HEK293 (cell line): ENCODE data around the gene SETD3.

Experiments
- CTCF ChIA-PET: fragments of 350-600 bp; formaldehyde crosslinking; extraction: SDS; loops from one replicate; lab custom pipeline; 2021; ENCODE audit warnings: antibody characterized with exemption; lab: Yijun Ruan, JAX
- POLR2A ChIA-PET: fragments of 300-600 bp; formaldehyde crosslinking; extraction: SDS; loops from one replicate; lab custom pipeline; 2020; ENCODE audit warnings: antibody characterized with exemption, inconsistent platforms; lab: Yijun Ruan, JAX
- H3K27ac ChIP-seq: fragments of 200-500 bp; sonication (Bioruptor generic); 2 replicates; pipeline ENCODE4 v1.5.1; 2014; ENCODE audit warnings: low read depth, low read length, control low read depth, inconsistent platforms; ENCODE audit errors: extremely low read depth
- H3K36me3 ChIP-seq, 2 experiments: fragments of 200-500 bp in 1 of 2; sonication (Bioruptor generic) in 1 of 2; 1 replicate in 1 of 2; 2 replicates in 1 of 2; pipeline ENCODE4 v1.5.1; 2014 to 2017; ENCODE audit warnings: inconsistent platforms in 2 of 2, low read length in 2 of 2; ENCODE audit not compliant: control insufficient read depth in 2 of 2, insufficient read depth in 1 of 2
- H3K4me1 ChIP-seq: fragments of 200-500 bp; sonication (Bioruptor generic); 2 replicates; pipeline ENCODE4 v1.5.1; 2014; ENCODE audit warnings: mild to moderate bottlenecking, low read length, inconsistent platforms; ENCODE audit not compliant: control insufficient read depth, insufficient read depth
- H3K4me3 ChIP-seq: 2 replicates; pipeline ENCODE4 v1.5.1; 2011; ENCODE audit warnings: low read depth, mild to moderate bottlenecking, control low read depth, low read length, moderate library complexity
- H3K9me3 ChIP-seq: fragments of 200-500 bp; sonication (Bioruptor generic); 2 replicates; pipeline ENCODE4 v1.5.1; 2014; ENCODE audit warnings: low read depth, low read length, inconsistent platforms; ENCODE audit not compliant: control insufficient read depth, insufficient read depth
- BCL11B ChIP-seq: fragments of 450-650 bp; formaldehyde crosslinking; IDR thresholded peaks from 2 replicates; pipeline ENCODE4 v1.5.1; 2016; ENCODE audit warnings: low read depth, missing biosample characterization, missing genetic modification characterization
- PRDM1 ChIP-seq: fragments of 450-650 bp; formaldehyde crosslinking; IDR thresholded peaks from 2 replicates; pipeline ENCODE4; 2016; ENCODE audit warnings: missing biosample characterization, missing genetic modification characterization
- REPIN1 ChIP-seq: fragments of 450-650 bp; formaldehyde crosslinking; IDR thresholded peaks from 2 replicates; pipeline ENCODE4 v1.5.1; 2017; ENCODE audit warnings: missing biosample characterization, missing genetic modification characterization, low read depth
- SALL2 ChIP-seq: fragments of 450-650 bp; formaldehyde crosslinking; IDR thresholded peaks from 2 replicates; pipeline ENCODE4 v1.5.0; 2017; ENCODE audit warnings: missing biosample characterization, mild to moderate bottlenecking, missing genetic modification characterization, borderline replicate concordance
- WT1 ChIP-seq: fragments of 450-650 bp; formaldehyde crosslinking; IDR thresholded peaks from 2 replicates; pipeline ENCODE4 v1.5.1; 2016; ENCODE audit warnings: missing biosample characterization, missing genetic modification characterization
- ZNF114 ChIP-seq: fragments of 450-650 bp; formaldehyde crosslinking; IDR thresholded peaks from 2 replicates; pipeline ENCODE4 v1.5.0; 2017; ENCODE audit warnings: missing biosample characterization, missing genetic modification characterization
- ZNF169 ChIP-seq: fragments of 450-650 bp; formaldehyde crosslinking; IDR thresholded peaks from 2 replicates; pipeline ENCODE4 v1.5.1; 2016; ENCODE audit warnings: missing biosample characterization, missing genetic modification characterization
- ZNF248 ChIP-seq: fragments of 450-650 bp; formaldehyde crosslinking; IDR thresholded peaks from 2 replicates; pipeline ENCODE4 v1.5.1; 2017; ENCODE audit warnings: missing biosample characterization, missing genetic modification characterization
- ZNF404 ChIP-seq: fragments of 450-650 bp; formaldehyde crosslinking; IDR thresholded peaks from 2 replicates; pipeline ENCODE4 v1.5.1; 2017; ENCODE audit warnings: missing biosample characterization, missing genetic modification characterization
- ZNF433 ChIP-seq: fragments of 450-650 bp; formaldehyde crosslinking; IDR thresholded peaks from 2 replicates; pipeline ENCODE4 v1.5.1; 2016; ENCODE audit warnings: missing biosample characterization, missing genetic modification characterization, low read depth
- ZNF514 ChIP-seq: fragments of 450-650 bp; formaldehyde crosslinking; IDR thresholded peaks from 2 replicates; pipeline ENCODE4 v1.5.1; 2016; ENCODE audit warnings: missing biosample characterization, missing genetic modification characterization
- ZNF548 ChIP-seq: fragments of 450-650 bp; formaldehyde crosslinking; IDR thresholded peaks from 2 replicates; pipeline ENCODE4 v1.5.1; 2016; ENCODE audit warnings: missing biosample characterization, missing genetic modification characterization
- ZNF623 ChIP-seq: fragments of 450-650 bp; formaldehyde crosslinking; IDR thresholded peaks from 2 replicates; pipeline ENCODE4 v1.5.1; 2016; ENCODE audit warnings: missing biosample characterization, missing genetic modification characterization
- ZNF747 ChIP-seq: fragments of 450-650 bp; formaldehyde crosslinking; IDR thresholded peaks from 2 replicates; pipeline ENCODE4 v1.5.1; 2016; ENCODE audit warnings: missing biosample characterization, missing genetic modification characterization
- ZNF777 ChIP-seq: fragments of 450-650 bp; formaldehyde crosslinking; IDR thresholded peaks from 2 replicates; pipeline ENCODE4 v1.5.1; 2017; ENCODE audit warnings: missing biosample characterization, missing genetic modification characterization, borderline replicate concordance
- ZNF791 ChIP-seq: fragments of 450-650 bp; formaldehyde crosslinking; IDR thresholded peaks from 2 replicates; pipeline ENCODE4 v1.5.1; 2016; ENCODE audit warnings: missing biosample characterization, missing genetic modification characterization
- ZNF843 ChIP-seq: fragments of 450-650 bp; formaldehyde crosslinking; IDR thresholded peaks from 2 replicates; pipeline ENCODE4 v1.5.1; 2016; ENCODE audit warnings: missing biosample characterization, missing genetic modification characterization
- ZSCAN16 ChIP-seq: fragments of 450-650 bp; formaldehyde crosslinking; IDR thresholded peaks from 2 replicates; pipeline ENCODE4 v1.5.1; 2016; ENCODE audit warnings: missing biosample characterization, missing genetic modification characterization
- TF ChIP-seq, protein P1 (sequence below): fragments of 450-650 bp; formaldehyde crosslinking; IDR thresholded peaks from 2 replicates; pipeline ENCODE4 v1.5.1; 2016; ENCODE audit warnings: missing biosample characterization, missing genetic modification characterization
- TF ChIP-seq, protein P2 (sequence below): fragments of 450-650 bp; formaldehyde crosslinking; optimal IDR thresholded peaks from 2 replicates; pipeline ENCODE3; 2016; ENCODE audit warnings: missing biosample characterization, mild to moderate bottlenecking, missing genetic modification characterization
- TF ChIP-seq, protein P3 (sequence below): fragments of 450-650 bp; formaldehyde crosslinking; IDR thresholded peaks from 2 replicates; pipeline ENCODE4 v1.5.1; 2016; ENCODE audit warnings: missing biosample characterization, missing genetic modification characterization
- TF ChIP-seq, protein P4 (sequence below): fragments of 450-650 bp; formaldehyde crosslinking; IDR thresholded peaks from 2 replicates; pipeline ENCODE4 v1.5.1; 2016; ENCODE audit warnings: missing biosample characterization, missing genetic modification characterization
- TF ChIP-seq, protein P5 (sequence below): fragments of 450-650 bp; formaldehyde crosslinking; IDR thresholded peaks from 2 replicates; pipeline ENCODE4 v1.5.1; 2017; ENCODE audit warnings: missing biosample characterization, missing genetic modification characterization

SETD3 gene

DNA sequence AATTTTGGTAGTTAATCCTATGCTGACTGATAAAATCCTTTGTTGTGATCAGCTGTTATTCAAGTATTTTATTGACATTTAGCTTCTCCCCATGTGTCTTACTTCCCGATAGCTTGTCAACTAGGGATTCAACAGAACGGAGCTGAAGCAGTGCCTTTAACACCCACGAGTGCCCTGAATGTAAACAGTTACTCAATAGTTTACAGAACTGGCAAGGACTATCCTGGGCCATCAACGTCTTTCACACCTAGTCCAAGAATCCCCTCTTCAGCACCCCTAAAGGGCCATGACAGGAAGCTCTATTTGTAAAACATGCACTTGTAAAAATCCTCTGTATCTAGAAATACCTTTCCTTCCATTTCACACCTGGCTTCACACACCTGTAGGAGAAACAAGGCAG, 45.3 kb downstream of the SETD3 start:
- TF ChIP-seq BCL11B (tag by site-specific recombination) (no peak), ZNF777 (tag by site-specific recombination) (no peak), ZNF747 (tag by site-specific recombination) (no peak), ZNF248 (no peak), WT1 (tag by site-specific recombination) (no peak), SALL2 (tag by site-specific recombination) (no peak), ZSCAN16 (tag by site-specific recombination) (no peak), ZNF791 (no peak), PRDM1 (tag by site-specific recombination) (no peak), ZNF514 (tag by site-specific recombination) (no peak), ZNF114 (tag by site-specific recombination) (no peak)
- TF ChIP-seq, protein P1, sequence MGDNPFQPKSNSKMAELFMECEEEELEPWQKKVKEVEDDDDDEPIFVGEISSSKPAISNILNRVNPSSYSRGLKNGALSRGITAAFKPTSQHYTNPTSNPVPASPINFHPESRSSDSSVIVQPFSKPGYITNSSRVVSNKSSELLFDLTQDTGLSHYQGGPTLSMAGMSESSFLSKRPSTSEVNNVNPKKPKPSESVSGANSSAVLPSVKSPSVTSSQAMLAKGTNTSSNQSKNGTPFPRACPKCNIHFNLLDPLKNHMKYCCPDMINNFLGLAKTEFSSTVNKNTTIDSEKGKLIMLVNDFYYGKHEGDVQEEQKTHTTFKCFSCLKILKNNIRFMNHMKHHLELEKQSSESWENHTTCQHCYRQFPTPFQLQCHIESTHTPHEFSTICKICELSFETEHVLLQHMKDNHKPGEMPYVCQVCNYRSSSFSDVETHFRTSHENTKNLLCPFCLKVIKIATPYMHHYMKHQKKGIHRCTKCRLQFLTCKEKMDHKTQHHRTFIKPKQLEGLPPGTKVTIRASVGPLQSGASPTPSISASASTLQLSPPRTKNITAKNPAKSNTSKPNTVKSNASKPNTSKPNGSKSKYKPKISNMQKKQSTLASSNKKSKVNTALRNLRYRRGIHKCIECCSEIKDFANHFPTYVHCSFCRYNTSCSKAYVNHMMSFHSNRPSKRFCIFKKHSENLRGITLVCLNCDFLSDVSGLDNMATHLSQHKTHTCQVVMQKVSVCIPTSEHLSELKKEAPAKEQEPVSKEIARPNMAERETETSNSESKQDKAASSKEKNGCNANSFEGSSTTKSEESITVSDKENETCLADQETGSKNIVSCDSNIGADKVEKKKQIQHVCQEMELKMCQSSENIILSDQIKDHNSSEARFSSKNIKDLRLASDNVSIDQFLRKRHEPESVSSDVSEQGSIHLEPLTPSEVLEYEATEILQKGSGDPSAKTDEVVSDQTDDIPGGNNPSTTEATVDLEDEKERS (tag by site-specific recombination): no peak
- POLR2A ChIA-PET: no interaction called here
- Histone ChIP-seq H3K36me3 (peaks cover 3 to 45% of the 10 kb centered on the region in 2 experiments), H3K4me3 (no peak overlapping the region), H3K4me1 (no peaks in the 10 kb centered on the region), H3K27ac (no peak overlapping the region), H3K9me3 (no peaks in the 10 kb centered on the region)
- CTCF ChIA-PET: interaction anchor here (0.7 to 1.0 kb wide), 2 partner anchors 19 to 134 kb away, joined by 4 read pairs; no protein-coding TSS in a partner anchor

DNA sequence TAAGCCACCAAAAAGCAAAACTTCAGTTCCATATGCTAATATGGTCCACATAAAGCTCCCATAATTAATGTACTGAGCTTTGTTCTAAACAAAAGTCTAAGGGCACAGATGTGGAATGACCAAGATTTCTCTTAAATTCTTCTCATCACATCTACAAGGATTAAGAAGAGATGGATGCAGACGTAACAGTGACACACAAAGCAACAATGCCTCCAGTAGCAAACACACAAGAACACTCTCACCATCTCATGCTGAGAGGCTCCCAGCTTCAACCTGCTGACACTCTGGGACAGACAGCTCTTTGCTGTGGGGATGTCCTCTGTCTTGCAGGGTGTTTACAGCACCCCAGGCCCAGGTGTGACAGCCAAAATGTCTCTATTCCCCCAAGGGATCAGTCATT, 48.2 kb downstream of the SETD3 start:
- Histone ChIP-seq H3K4me3 (no peak overlapping the region), H3K36me3 (peaks cover 6 to 49% of the 10 kb centered on the region in 2 experiments; a peak in 2 of 3 replicates), H3K27ac (no peak overlapping the region), H3K9me3 (no peaks in the 10 kb centered on the region), H3K4me1 (no peaks in the 10 kb centered on the region)
- POLR2A ChIA-PET: no interaction called here
- CTCF ChIA-PET: interaction anchor here (1.0 kb wide), 1 partner anchor 17 kb away, joined by 3 read pairs; no protein-coding TSS in a partner anchor
- TF ChIP-seq ZNF843 (tag by site-specific recombination) (no peak), ZNF433 (tag by site-specific recombination) (no peak)
- TF ChIP-seq, all 188 proteins: peak for 0

DNA sequence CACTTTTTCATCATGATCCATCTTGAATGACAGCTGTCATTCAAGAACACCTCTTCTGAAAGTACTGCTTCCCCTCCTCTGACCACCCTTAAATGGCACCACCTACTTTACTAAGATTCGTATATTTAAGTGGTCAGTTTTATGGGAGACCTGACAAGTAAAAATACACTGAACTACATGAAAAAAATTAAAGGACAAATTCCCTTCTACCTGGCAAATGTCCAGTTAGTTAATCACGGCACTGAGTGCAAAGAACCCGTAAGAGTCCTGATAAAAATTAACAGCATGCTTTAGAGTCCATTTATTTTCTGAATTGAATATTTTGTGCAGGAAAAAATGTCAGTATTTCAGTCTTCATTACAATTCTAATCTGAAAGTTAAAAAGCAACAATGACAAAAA, 48.7 kb downstream of the SETD3 start:
- CTCF ChIA-PET: interaction anchor here (0.6 to 1.0 kb wide), 2 partner anchors 14 to 16 kb away, joined by 3 read pairs; no protein-coding TSS in a partner anchor
- Histone ChIP-seq H3K9me3 (no peaks in the 10 kb centered on the region), H3K27ac (no peak overlapping the region), H3K36me3 (peaks cover 6 to 44% of the 10 kb centered on the region in 2 experiments; a peak in 2 of 3 replicates), H3K4me1 (no peaks in the 10 kb centered on the region), H3K4me3 (no peak overlapping the region)
- POLR2A ChIA-PET: no interaction called here
- no peak for TF ChIP-seq ZNF548 (tag by site-specific recombination)
- TF ChIP-seq ZNF404: no peak
- no peak for TF ChIP-seq REPIN1 (tag by site-specific recombination)
- TF ChIP-seq, protein P2, sequence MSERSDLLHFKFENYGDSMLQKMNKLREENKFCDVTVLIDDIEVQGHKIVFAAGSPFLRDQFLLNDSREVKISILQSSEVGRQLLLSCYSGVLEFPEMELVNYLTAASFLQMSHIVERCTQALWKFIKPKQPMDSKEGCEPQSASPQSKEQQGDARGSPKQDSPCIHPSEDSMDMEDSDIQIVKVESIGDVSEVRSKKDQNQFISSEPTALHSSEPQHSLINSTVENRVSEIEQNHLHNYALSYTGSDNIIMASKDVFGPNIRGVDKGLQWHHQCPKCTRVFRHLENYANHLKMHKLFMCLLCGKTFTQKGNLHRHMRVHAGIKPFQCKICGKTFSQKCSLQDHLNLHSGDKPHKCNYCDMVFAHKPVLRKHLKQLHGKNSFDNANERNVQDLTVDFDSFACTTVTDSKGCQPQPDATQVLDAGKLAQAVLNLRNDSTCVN (tag by site-specific recombination): no peak
- TF ChIP-seq ZNF747 (tag by site-specific recombination): no peak
- TF ChIP-seq, protein P3, sequence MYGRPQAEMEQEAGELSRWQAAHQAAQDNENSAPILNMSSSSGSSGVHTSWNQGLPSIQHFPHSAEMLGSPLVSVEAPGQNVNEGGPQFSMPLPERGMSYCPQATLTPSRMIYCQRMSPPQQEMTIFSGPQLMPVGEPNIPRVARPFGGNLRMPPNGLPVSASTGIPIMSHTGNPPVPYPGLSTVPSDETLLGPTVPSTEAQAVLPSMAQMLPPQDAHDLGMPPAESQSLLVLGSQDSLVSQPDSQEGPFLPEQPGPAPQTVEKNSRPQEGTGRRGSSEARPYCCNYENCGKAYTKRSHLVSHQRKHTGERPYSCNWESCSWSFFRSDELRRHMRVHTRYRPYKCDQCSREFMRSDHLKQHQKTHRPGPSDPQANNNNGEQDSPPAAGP: no peak
- no peak for TF ChIP-seq ZNF169 (tag by site-specific recombination)
- TF ChIP-seq, protein P4, sequence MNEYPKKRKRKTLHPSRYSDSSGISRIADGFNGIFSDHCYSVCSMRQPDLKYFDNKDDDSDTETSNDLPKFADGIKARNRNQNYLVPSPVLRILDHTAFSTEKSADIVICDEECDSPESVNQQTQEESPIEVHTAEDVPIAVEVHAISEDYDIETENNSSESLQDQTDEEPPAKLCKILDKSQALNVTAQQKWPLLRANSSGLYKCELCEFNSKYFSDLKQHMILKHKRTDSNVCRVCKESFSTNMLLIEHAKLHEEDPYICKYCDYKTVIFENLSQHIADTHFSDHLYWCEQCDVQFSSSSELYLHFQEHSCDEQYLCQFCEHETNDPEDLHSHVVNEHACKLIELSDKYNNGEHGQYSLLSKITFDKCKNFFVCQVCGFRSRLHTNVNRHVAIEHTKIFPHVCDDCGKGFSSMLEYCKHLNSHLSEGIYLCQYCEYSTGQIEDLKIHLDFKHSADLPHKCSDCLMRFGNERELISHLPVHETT (tag by site-specific recombination): no peak
- TF ChIP-seq, protein P5, sequence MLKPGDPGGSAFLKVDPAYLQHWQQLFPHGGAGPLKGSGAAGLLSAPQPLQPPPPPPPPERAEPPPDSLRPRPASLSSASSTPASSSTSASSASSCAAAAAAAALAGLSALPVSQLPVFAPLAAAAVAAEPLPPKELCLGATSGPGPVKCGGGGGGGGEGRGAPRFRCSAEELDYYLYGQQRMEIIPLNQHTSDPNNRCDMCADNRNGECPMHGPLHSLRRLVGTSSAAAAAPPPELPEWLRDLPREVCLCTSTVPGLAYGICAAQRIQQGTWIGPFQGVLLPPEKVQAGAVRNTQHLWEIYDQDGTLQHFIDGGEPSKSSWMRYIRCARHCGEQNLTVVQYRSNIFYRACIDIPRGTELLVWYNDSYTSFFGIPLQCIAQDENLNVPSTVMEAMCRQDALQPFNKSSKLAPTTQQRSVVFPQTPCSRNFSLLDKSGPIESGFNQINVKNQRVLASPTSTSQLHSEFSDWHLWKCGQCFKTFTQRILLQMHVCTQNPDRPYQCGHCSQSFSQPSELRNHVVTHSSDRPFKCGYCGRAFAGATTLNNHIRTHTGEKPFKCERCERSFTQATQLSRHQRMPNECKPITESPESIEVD: no peak
- TF ChIP-seq ZNF623 (tag by site-specific recombination): no peak
